Lung (tissue), 12 donors: ENCODE measurements around the gene FCRL3. TPM values are rescaled to one million over a fixed set of nuclear protein-coding genes. Genes with fewer than 3 reads are reported as not detected.

Experiments used
- ATAC-seq: fragments of 200-7000 bp; cut with Tn5 transposase; one replicate; pipeline ENCODE4 v1.9.1; 2020; ENCODE audit warnings: moderate number of reproducible peaks; ENCODE audit not compliant: insufficient read depth, low FRiP score
- DNase-seq, 3 donors: peaks; one replicate each; pipeline ENCODE4 v3.0.0-alpha.2; 2013 to 2017
- H3K27ac ChIP-seq, 2 donors: one replicate each; pipeline ENCODE4 v1.5.1; 2013; ENCODE audit warnings: mild to moderate bottlenecking in 2 of 2, moderate library complexity in 2 of 2, control low read depth in 1 of 2, inconsistent platforms in 1 of 2, low read depth in 1 of 2, low read length in 1 of 2
- H3K27me3 ChIP-seq, 3 donors: one replicate each; pipeline ENCODE4 v1.5.1; 2013; ENCODE audit warnings: low read length in 2 of 3; ENCODE audit not compliant: control insufficient read depth in 3 of 3, insufficient read depth in 3 of 3
- H3K36me3 ChIP-seq, 4 donors: one replicate each; pipeline ENCODE4 v1.5.1; 2013; ENCODE audit warnings: low read length in 4 of 4, mild to moderate bottlenecking in 1 of 4, moderate library complexity in 1 of 4; ENCODE audit not compliant: control insufficient read depth in 4 of 4, insufficient read depth in 4 of 4
- H3K4me1 ChIP-seq, 5 donors: one replicate each; pipeline ENCODE4 v1.5.1; 2013; ENCODE audit warnings: low read length in 5 of 5, mild to moderate bottlenecking in 2 of 5, moderate library complexity in 1 of 5; ENCODE audit not compliant: control insufficient read depth in 5 of 5, insufficient read depth in 5 of 5
- H3K4me3 ChIP-seq: one replicate; pipeline ENCODE4 v1.5.1; 2013; ENCODE audit warnings: mild to moderate bottlenecking, control low read depth, moderate library complexity
- H3K9ac ChIP-seq, 2 donors: one replicate each; pipeline ENCODE4 v1.5.1; 2013; ENCODE audit warnings: low read length in 2 of 2, control low read depth in 1 of 2; ENCODE audit not compliant: insufficient read depth in 1 of 2
- H3K9me3 ChIP-seq, 4 donors: one replicate each; pipeline ENCODE4 v1.5.1; 2013; ENCODE audit warnings: low read length in 3 of 4, mild to moderate bottlenecking in 1 of 4, moderate library complexity in 1 of 4; ENCODE audit not compliant: control insufficient read depth in 4 of 4, insufficient read depth in 3 of 4
- CTCF ChIP-seq: IDR thresholded peaks from 2 replicates; pipeline ENCODE4 v1.5.1; 2012; ENCODE audit warnings: mild to moderate bottlenecking; ENCODE audit errors: control extremely low read depth, extremely low read depth
- WGBS, 2 donors: extraction: QIAGEN DNeasy Blood & Tissue Kit; methylation state at CpG; one replicate each; pipeline ENCODE4 v1.1.7; 2013; 5-methylcytosine and 5-hydroxymethylcytosine counted together
- polyA plus RNA-seq, 2 donors: library from polyadenylated mRNA; stranded (reverse); fragments of 200-250 nt; gene quantifications; one replicate each; pipeline ENCODE4 v1.2.1, GENCODE V29; 2013
- total RNA-seq, 2 donors: library from RNA; depleted of rRNA in 1 of 2; stranded (reverse); fragments of >200 nt in 1 of 2; gene quantifications; one replicate each; pipeline ENCODE4 v1.2.1, GENCODE V29; 2014 to 2021
- donor health status: control.
- donor health status: control.
- donor health status: Bipolar disorder and iron deficiency.
- donor health status: healthy.
- donor health status: DM: yes; HTN: yes; CAD: no.

Gene FCRL3
- total and polyA plus RNA-seq, 4 donors = 0.30 to 1.5 (median 0.72) TPM

DNA sequence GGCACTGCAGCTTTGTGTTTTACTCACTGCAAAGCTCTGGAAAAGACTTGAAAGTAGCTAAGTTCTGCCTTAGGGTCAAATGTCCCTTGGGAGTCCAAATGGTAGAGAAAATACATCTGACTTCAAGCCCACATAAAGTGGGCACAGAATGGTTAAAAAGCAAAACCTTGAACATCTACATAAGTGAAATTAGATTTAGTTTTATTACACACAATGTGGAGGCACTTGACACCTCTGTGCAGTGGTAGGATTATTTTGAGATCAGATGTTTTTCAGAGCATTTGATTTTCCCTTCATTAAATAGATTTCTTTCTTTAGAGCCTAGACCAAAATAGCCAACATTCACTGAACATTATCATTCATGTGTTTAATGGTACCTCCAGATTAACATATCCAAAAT, 11.2 kb upstream of the FCRL3 start:
- no peaks in the 10 kb centered on the region for H3K4me1 ChIP-seq

DNA sequence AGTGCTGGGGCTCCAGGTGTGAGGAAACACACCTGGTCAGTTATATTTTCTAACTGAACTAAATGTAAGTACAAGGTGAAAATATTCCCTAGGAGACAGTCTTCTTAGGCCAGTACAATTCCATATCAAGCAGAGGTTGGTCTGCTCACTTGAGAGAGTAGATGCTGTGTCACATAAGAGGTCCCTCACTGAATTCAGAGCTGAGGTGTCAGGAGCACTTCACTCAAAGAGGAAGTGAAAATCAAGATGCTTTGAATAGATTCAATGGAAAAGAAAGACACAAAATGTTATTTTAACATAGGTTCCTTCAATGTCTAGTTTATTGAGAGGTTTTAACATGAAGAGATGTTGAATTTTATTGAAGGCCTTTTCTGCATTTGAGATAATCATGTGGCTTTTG, 4.3 kb upstream of the FCRL3 start:
- TF ChIP-seq CTCF = no peak
- ATAC-seq (no peak), DNase-seq (no peak)
- H3K4me3 ChIP-seq = no peak overlapping the region
- no peak overlapping the region for H3K9ac ChIP-seq
- H3K27ac ChIP-seq = no peak overlapping the region
- H3K36me3 ChIP-seq = no peaks in the 10 kb centered on the region
- H3K9me3 ChIP-seq = no peaks in the 10 kb centered on the region
- no peaks in the 10 kb centered on the region for H3K27me3 ChIP-seq
- H3K4me1 ChIP-seq = no peaks in the 10 kb centered on the region

More for the DNA sequence above, 11.2 kb upstream of the FCRL3 start:
- H3K9me3 ChIP-seq = peaks cover 0 to 3% (median 0%) of the 10 kb centered on the region in 4 donors
- TF ChIP-seq CTCF = no peak
- H3K4me3 ChIP-seq = no peak overlapping the region
- no peaks in the 10 kb centered on the region for H3K27me3 ChIP-seq
- DNase-seq (no peak), ATAC-seq (no peak)
- no peak overlapping the region for H3K27ac ChIP-seq
- H3K36me3 ChIP-seq = no peaks in the 10 kb centered on the region
- H3K9ac ChIP-seq = no peak overlapping the region

- Histone ChIP-seq H3K9ac (no peak overlapping the region), H3K27ac (no peak overlapping the region), H3K9me3 (no peaks in the 10 kb centered on the region), H3K4me3 (no peak overlapping the region), H3K4me1 (no peaks in the 10 kb centered on the region), H3K36me3 (no peaks in the 10 kb centered on the region), H3K27me3 (no peaks in the 10 kb centered on the region)
- no peak for ATAC-seq
- no peak for DNase-seq
- 79 to 93% methylated on average over 4 of the region's 4 CpGs for WGBS, 2 donors
- TF ChIP-seq CTCF = no peak
Measured at GRCh38 chr1:157703981-157704380, 3.4 kb upstream of the FCRL3 start.

- Histone ChIP-seq H3K27me3 (no peaks in the 10 kb centered on the region), H3K9ac (no peak overlapping the region), H3K27ac (no peak overlapping the region), H3K9me3 (no peaks in the 10 kb centered on the region), H3K36me3 (no peaks in the 10 kb centered on the region), H3K4me3 (no peak overlapping the region), H3K4me1 (no peaks in the 10 kb centered on the region)
- ATAC-seq (no peak), DNase-seq (no peak)
- no peak for TF ChIP-seq CTCF
- WGBS, 2 donors = 75 to 80% methylated on average over 5 of the region's 5 CpGs
Measured at GRCh38 chr1:157702308-157702825, 1.8 kb upstream of the FCRL3 start.
